Measurements from ENCODE around the gene SF3A2.

Gene SF3A2

GRCh38 chr19:2207991-2208860, 28.4 kb upstream of the SF3A2 start:
- no peak for DNase-seq

DNA sequence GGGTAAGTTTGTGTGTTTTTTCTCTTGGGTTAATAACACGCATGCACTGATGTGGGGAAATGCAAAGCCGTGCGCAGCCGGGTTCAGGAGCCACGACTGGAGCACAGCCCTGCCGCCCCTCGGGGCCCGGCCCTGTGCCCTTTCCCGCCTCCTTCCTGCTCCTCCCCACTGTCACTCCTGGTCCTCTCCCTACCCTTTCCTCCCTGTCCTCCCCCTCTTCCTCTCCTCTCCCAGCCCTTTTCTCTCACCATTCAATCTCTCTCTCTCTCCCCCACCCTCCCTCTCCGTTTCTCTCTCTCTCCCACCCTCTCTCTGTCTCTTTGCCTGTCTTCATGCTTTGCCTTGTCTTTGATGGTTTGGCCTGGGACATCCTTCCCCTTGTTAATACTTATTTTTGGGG, 27.6 kb upstream of the SF3A2 start:
- DNase-seq = no peak

- no peak for DNase-seq
Observed at GRCh38 chr19:2209408-2209807, 27.2 kb upstream of the SF3A2 start.

- DNase-seq = no peak
Observed at GRCh38 chr19:2210206-2210605, 26.4 kb upstream of the SF3A2 start.

DNA sequence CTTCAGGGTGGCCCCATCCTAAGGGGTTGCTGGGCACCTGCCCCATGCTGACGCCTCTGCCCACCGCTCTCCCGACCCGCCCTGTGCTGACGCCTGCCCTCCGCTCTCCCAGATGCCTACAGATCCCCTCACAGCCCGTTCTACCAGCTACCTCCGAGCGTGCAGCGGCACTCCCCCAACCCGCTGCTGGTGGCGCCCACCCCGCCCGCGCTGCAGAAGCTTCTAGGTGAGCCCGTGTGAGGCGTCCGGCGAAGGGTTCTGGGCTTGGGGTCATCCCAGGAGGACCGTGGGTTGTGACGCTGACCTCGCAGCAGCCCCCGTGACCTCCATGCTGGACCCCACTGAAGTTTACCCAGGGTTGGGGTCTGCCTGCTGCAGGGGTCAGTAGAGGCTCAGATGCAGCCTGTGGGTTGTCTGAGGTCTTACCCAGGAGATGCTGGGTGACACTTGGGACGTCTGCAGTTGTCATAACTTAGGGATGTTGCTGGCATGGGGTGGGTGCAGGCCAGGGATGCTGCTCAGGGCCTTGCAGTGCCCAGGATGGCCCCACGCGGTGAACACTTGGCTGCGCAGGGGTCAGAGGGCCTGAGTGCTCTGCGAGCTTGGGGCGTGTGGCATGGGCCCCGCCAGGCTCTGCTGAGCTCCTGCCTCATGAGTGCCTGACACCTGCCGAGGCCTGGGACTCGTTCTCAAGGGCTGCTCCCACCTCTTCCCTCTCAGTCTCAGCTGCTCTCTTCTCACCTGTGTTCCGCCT, 25.5 kb upstream of the SF3A2 start:
- DNase-seq = no peak

- no peak for DNase-seq
Observed at GRCh38 chr19:2212861-2213711, 23.5 kb upstream of the SF3A2 start.

DNA sequence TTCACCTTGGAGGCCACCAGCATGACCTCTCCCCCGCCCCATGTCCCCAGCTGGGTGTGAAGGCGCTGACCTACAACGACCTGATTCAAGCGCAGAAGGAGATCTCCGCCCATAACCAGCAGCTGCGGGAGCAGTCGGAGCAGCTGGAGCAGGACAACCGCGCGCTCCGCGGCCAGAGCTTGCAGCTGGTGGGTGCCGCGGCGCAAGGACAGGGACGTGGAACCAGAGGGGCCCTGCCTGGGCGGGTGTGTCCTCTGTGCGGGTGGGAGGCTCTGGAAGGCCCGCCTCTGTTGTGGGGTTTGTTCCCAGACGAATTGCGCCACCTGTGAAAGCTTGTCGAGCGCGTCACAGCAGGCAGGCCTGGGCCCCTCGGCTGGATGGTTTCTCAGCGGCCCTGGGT, 22.8 kb upstream of the SF3A2 start:
- no peak for DNase-seq

DNA sequence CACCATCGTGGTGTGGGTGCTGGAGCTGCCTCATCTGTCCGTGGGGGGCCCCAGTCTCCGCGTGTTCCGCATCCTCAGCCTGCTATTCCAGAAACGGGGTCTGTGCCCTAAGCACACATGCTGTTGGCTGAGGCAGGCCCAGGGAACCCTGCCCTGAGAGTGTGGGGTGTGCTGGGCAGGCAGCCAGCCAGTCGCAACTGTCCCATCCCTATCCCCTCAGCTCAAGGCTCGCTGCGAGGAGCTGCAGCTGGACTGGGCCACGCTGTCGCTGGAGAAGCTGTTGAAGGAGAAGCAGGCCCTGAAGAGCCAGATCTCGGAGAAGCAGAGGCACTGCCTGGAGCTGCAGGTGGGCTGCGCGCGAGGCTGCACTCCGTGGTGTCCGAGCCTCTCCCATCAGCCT, 22.4 kb upstream of the SF3A2 start:
- no peak for DNase-seq

DNA sequence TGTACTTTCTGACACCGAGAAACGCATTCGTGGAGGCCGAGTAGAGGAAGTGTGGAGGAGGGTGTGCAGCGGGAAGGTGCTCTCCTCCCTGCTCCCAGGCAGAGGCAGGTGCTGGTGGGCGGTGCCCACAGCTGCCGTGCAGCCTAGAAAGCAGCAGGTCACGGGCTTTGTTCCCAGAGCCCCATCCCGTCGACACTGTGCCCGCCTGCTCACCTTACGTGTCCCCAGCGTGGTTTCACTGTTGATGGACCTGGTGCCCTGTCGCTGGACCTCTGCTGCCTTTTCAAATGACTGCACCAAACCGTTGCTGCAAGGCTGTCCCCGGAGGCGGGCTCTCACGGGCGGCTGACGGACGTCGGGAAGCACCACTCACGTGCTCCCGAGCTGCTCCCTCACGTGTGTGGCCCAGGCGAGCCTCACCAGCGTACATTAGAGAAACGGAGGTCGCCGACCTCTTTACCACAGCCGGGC, 21.3 kb upstream of the SF3A2 start:
- no peak for DNase-seq

- no peak for DNase-seq
Observed at GRCh38 chr19:2216361-2217225, 20.0 kb upstream of the SF3A2 start.

- no peak for DNase-seq
Observed at GRCh38 chr19:2217591-2217990, 19.0 kb upstream of the SF3A2 start.

- no peak for DNase-seq
Observed at GRCh38 chr19:2219726-2220125, 16.9 kb upstream of the SF3A2 start.

DNA sequence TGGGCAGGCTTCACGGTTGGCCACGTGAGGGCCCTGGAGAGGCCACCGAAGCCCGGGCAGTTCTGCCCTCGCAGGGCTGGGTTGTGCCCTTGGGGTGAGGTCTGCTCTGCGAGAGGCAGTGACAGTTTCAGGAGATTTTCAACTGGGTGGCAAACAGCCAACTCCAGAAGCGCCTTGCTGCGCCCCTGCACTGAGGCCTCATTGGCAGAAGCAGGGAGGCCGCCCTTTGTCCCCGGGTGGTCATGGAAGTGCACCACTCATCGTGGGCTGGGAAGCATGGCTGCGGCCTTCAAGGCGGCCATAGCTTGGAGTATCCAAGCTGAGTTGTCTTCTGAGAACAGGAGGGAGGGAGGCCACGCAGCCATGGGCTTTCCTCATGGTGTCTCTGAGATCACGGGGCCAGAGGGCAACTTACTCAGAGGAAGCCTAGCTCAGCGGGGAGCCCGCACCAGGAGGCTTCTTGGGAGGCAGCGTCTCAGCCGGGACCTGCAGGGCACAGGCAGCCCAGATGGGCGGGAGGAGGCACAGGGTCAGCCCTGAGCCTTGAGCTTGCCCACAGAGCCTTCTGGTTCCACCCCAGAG, 15.3 kb upstream of the SF3A2 start:
- no peak for DNase-seq

DNA sequence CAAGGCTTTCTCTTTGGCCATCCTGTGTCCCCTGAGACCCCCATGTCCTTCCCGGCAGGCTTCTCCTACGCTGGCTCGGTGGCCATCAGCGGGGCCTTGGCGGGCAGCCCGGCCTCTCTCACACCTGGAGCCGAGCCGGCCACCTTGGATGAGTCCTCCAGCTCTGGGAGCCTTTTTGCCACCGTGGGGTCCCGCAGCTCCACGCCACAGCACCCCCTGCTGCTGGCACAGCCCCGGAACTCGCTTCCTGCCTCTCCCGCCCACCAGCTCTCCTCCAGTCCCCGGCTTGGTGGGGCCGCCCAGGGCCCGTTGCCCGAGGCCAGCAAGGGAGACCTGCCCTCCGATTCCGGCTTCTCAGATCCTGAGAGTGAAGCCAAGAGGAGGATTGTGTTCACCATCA, 14.7 kb upstream of the SF3A2 start:
- no peak for DNase-seq

- no peak for DNase-seq
Observed at GRCh38 chr19:2223391-2223790, 13.2 kb upstream of the SF3A2 start.

DNA sequence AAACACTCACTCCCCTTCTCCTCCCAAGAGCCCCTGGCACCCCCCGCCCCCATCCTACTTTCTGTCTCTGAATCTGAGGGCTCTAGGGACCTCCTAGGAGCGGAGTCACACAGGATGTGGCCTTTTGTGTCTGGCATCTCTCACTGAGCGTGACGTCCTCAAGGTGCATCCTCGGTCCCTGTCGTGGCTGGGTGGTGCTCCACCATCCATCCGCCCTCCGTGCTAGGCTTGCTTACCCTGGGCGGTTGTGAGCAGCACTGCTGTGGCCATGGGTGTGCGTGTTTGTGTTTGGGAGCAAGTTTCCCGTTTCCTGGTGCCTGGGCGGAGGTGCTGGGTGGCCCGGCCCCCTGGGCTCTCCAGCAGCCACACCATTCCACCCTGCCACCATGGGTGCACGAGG, 12.7 kb upstream of the SF3A2 start:
- DNase-seq = no peak

DNA sequence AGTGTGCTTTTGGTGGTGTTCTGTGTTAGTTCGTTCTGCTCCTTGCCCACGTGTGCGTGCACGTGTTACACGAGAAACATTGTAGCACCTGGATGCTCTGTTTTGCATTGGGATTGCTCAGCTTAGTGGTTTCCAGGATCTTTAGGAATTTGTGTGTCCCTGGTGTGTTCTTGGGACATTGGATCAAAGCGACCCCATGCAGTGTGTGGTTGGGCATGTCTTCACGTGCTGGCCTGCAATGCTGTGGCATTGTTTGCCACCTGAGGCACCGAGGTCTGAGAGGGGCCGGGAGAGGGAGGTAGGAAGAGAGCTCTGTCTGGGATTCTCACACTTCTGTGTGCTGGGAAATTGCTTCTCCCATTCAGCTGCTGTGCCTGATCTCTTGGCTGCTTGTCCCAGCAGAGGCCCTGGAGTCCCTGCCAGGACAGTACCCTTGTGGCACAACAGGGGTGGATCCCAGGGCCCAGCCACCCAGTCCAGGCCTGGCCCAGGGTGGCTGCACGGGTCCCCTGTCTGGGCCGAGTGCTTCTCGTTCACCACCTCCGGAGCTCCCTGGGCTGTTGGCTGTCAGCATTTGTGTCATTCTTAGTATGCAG, 11.8 kb upstream of the SF3A2 start:
- no peak for DNase-seq

DNA sequence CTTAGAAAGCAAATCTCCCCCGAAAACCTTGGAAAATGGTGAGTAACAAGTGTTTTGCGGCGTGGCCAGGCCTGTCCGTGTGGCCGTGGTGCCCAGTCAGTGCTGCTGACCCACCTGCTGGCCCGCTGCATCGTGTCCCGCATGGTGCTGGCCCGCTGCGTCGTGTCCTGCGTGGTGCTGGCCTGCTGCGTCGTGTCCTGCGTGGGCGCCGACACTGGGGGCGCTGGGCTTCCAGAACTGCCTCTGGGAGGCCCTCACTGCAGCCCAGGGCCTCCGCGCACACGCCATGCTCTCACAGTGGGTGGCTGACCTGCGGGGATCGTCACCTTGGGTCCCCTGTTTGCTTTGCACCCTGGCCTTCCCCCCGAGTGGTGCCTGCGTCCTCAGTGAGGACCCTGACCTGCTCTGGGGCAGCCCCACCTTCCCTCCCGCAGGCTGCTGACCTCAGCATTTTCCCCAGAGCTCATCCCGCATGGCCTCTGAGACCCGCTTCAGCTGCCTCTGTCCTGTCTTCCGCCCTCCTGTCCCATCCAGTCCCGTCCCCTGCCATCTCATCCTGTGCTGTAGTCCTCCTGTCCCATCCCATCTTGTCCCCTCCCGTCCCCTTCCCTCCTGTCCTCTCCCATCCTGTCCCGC, 11.1 kb upstream of the SF3A2 start:
- DNase-seq = no peak

DNA sequence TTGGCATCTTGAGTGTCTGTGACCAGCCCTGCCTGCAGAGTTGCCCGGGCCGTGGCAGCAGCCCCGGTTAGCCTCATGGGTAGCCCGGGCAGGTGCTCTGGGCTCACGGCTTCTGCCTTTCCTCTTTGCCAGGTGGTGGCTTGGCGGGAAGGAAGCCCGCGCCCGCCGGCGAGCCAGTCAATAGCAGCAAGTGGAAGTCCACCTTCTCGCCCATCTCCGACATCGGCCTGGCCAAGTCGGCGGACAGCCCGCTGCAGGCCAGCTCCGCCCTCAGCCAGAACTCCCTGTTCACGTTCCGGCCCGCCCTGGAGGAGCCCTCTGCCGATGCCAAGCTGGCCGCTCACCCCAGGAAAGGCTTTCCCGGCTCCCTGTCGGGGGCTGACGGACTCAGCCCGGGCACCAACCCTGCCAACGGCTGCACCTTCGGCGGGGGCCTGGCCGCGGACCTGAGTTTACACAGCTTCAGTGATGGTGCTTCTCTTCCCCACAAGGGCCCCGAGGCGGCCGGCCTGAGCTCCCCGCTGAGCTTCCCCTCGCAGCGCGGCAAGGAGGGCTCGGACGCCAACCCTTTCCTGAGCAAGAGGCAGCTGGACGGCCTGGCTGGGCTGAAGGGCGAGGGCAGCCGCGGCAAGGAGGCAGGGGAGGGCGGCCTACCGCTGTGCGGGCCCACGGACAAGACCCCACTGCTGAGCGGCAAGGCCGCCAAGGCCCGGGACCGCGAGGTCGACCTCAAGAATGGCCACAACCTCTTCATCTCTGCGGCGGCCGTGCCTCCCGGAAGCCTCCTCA, 10.4 kb upstream of the SF3A2 start:
- DNase-seq = no peak

DNA sequence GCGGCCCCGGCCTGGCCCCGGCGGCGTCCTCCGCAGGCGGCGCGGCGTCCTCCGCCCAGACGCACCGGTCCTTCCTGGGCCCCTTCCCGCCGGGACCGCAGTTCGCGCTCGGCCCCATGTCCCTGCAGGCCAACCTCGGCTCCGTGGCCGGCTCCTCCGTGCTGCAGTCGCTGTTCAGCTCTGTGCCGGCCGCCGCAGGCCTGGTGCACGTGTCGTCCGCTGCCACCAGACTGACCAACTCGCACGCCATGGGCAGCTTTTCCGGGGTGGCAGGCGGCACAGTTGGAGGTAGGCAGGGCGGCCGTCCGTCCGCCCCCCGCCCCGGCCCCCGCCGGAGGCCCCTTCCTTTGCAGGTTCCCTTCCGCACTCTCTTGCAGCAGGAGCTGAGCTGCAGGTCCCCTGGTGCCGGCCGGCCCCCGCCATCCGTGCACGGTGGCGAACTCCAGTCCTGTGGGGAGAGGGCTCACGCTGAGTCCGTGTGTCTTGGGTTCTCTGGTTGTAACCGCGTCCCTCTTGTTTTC, 9.7 kb upstream of the SF3A2 start:
- DNase-seq = no peak
